Activated CD4-positive, alpha-beta memory T cell treated with anti-CD3 and anti-CD28 coated beads for 36 hours (primary cell): ENCODE measurements around the gene EMP2. TPM values are rescaled to one million over a fixed set of nuclear protein-coding genes. Genes with fewer than 3 reads are reported as not detected.

Source experiments
- CTCF ChIA-PET: fragments of 350-600 bp; sonication (Branson Sonifier 250); formaldehyde crosslinking; loops from one replicate; lab custom pipeline; 2021; ENCODE audit warnings: antibody characterized with exemption, inconsistent platforms; lab: Charles Lee
- POLR2A ChIA-PET: fragments of 350-600 bp; sonication (Branson Sonifier 250); formaldehyde crosslinking; loops from one replicate; lab custom pipeline; 2021; ENCODE audit warnings: antibody characterized with exemption; lab: Charles Lee
- DNase-seq: peaks from one replicate; pipeline ENCODE4 v3.0.0-alpha.2; 2020
- H3K27ac Mint-ChIP-seq: one replicate; pipeline ENCODE4 v1.8.0; 2021; ENCODE audit warnings: mixed read lengths
- H3K27me3 Mint-ChIP-seq: one replicate; pipeline ENCODE4 v1.8.0; 2021; ENCODE audit warnings: mixed read lengths
- H3K36me3 Mint-ChIP-seq: one replicate; pipeline ENCODE4 v1.8.0; 2021; ENCODE audit warnings: mixed read lengths
- H3K4me1 Mint-ChIP-seq: one replicate; pipeline ENCODE4 v1.8.0; 2021; ENCODE audit warnings: low read depth, mixed read lengths
- H3K4me3 Mint-ChIP-seq: one replicate; pipeline ENCODE4 v1.8.0; 2021; ENCODE audit warnings: mild to moderate bottlenecking, mixed read lengths
- H3K9me3 Mint-ChIP-seq: one replicate; pipeline ENCODE4 v1.8.0; 2021; ENCODE audit warnings: mixed read lengths
- intact Hi-C: fragments of 100-400 bp; cut with micrococcal nuclease; formaldehyde crosslinking; loops from one replicate; pipeline ENCODE4 v1.15.1; 2023
- total RNA-seq, 2 experiments: library from RNA; stranded (reverse); gene quantifications; one replicate each; pipeline ENCODE4 v1.2.3, GENCODE V29; 2021

Gene EMP2
- total RNA-seq, 2 experiments from 2014 or later, result not detected

- Mint-ChIP-seq H3K36me3 (no peaks in the 10 kb centered on the region), H3K27me3 (peaks cover 18% of the 10 kb centered on the region), H3K27ac (no peak overlapping the region), H3K4me3 (no peak overlapping the region), H3K9me3 (no peaks in the 10 kb centered on the region), H3K4me1 (peaks cover 8% of the 10 kb centered on the region)
- POLR2A ChIA-PET, result no interaction called here
- no peak for DNase-seq
- intact Hi-C loops, result no loop called here
- CTCF ChIA-PET, result no interaction called here
These were observed 25.8 kb downstream of the EMP2 start for GRCh38 chr16:10554569-10554968.

GRCh38 chr16:10552998-10553491, 27.4 kb downstream of the EMP2 start:
- CTCF ChIA-PET, result interaction anchor here (0.8 kb wide), 1 partner anchor 32 kb away, joined by 3 read pairs; no protein-coding TSS in a partner anchor
- peak overlapping the region; percentile 34 for H3K4me3 Mint-ChIP-seq
- POLR2A ChIA-PET, result no interaction called here
- peak overlapping the region; percentile 2 for H3K27ac Mint-ChIP-seq
- H3K27me3 Mint-ChIP-seq, result peaks cover 15% of the 10 kb centered on the region
- intact Hi-C loops, result no loop called here
- peaks cover 12% of the 10 kb centered on the region for H3K9me3 Mint-ChIP-seq
- H3K4me1 Mint-ChIP-seq, result peaks cover 8% of the 10 kb centered on the region
- H3K36me3 Mint-ChIP-seq, result no peaks in the 10 kb centered on the region
- peak; percentile 56 for DNase-seq

- intact Hi-C loops, result no loop called here
- H3K9me3 Mint-ChIP-seq, result peaks cover 15% of the 10 kb centered on the region
- CTCF ChIA-PET, result interaction anchor here (0.6 to 1.2 kb wide), 3 partner anchors 10 to 294 kb away, joined by 3 to 4 read pairs (median 3); no protein-coding TSS in a partner anchor
- peaks cover 8% of the 10 kb centered on the region for H3K4me1 Mint-ChIP-seq
- H3K36me3 Mint-ChIP-seq, result no peaks in the 10 kb centered on the region
- no peak for DNase-seq
- H3K27ac Mint-ChIP-seq, result no peak overlapping the region
- peaks cover 15% of the 10 kb centered on the region for H3K27me3 Mint-ChIP-seq
- POLR2A ChIA-PET, result no interaction called here
- no peak overlapping the region for H3K4me3 Mint-ChIP-seq
These were observed 28.1 kb downstream of the EMP2 start for GRCh38 chr16:10552281-10552680.

GRCh38 chr16:10551881-10552280, 28.5 kb downstream of the EMP2 start:
- no peak for DNase-seq
- ChIA-PET CTCF (interaction anchor here (0.6 to 1.2 kb wide), 2 partner anchors 10 to 294 kb away, joined by 3 to 4 read pairs; no protein-coding TSS in a partner anchor), POLR2A (no interaction called here)
- Mint-ChIP-seq H3K9me3 (peaks cover 15% of the 10 kb centered on the region), H3K27ac (no peak overlapping the region), H3K27me3 (peaks cover 15% of the 10 kb centered on the region), H3K4me1 (peaks cover 8% of the 10 kb centered on the region), H3K36me3 (no peaks in the 10 kb centered on the region), H3K4me3 (no peak overlapping the region)
- intact Hi-C loops, result no loop called here

GRCh38 chr16:10548404-10548803, 32.0 kb downstream of the EMP2 start:
- CTCF ChIA-PET, result no interaction called here
- Mint-ChIP-seq H3K4me3 (no peak overlapping the region), H3K27me3 (peaks cover 4% of the 10 kb centered on the region), H3K9me3 (peaks cover 15% of the 10 kb centered on the region), H3K4me1 (peaks cover 8% of the 10 kb centered on the region), H3K27ac (no peak overlapping the region), H3K36me3 (no peaks in the 10 kb centered on the region)
- POLR2A ChIA-PET, result no interaction called here
- DNase-seq, result no peak
- intact Hi-C loops, result no loop called here

GRCh38 chr16:10547708-10548107, 32.7 kb downstream of the EMP2 start:
- H3K4me3 Mint-ChIP-seq, result no peak overlapping the region
- ChIA-PET POLR2A (no interaction called here), CTCF (no interaction called here)
- peaks cover 1% of the 10 kb centered on the region for H3K27me3 Mint-ChIP-seq
- no peak for DNase-seq
- H3K27ac Mint-ChIP-seq, result no peak overlapping the region
- H3K36me3 Mint-ChIP-seq, result no peaks in the 10 kb centered on the region
- peaks cover 1% of the 10 kb centered on the region for H3K4me1 Mint-ChIP-seq
- peaks cover 15% of the 10 kb centered on the region for H3K9me3 Mint-ChIP-seq
- intact Hi-C loops, result no loop called here

- H3K9me3 Mint-ChIP-seq, result peaks cover 7% of the 10 kb centered on the region
- H3K4me3 Mint-ChIP-seq, result no peak overlapping the region
- no peaks in the 10 kb centered on the region for H3K4me1 Mint-ChIP-seq
These were observed 37.0 kb downstream of the EMP2 start for GRCh38 chr16:10543231-10543977.

GRCh38 chr16:10541366-10541765, 39.0 kb downstream of the EMP2 start:
- no peaks in the 10 kb centered on the region for H3K36me3 Mint-ChIP-seq
- H3K27ac Mint-ChIP-seq, result no peak overlapping the region
- intact Hi-C loops, result no loop called here
- no peaks in the 10 kb centered on the region for H3K9me3 Mint-ChIP-seq
- no peak overlapping the region for H3K4me3 Mint-ChIP-seq
- H3K4me1 Mint-ChIP-seq, result no peaks in the 10 kb centered on the region
- DNase-seq, result no peak
- CTCF ChIA-PET, result no interaction called here
- POLR2A ChIA-PET, result no interaction called here
- H3K27me3 Mint-ChIP-seq, result peaks cover 2% of the 10 kb centered on the region

More at GRCh38 chr16:10543231-10543977, 37.0 kb downstream of the EMP2 start:
- ChIA-PET CTCF (interaction anchor here (1.1 kb wide), 1 partner anchor 29 kb away, joined by 3 read pairs; no protein-coding TSS in a partner anchor), POLR2A (no interaction called here)
- no peak overlapping the region for H3K27ac Mint-ChIP-seq
- no peaks in the 10 kb centered on the region for H3K36me3 Mint-ChIP-seq
- DNase-seq, result no peak
- intact Hi-C loops, result no loop called here
- no peaks in the 10 kb centered on the region for H3K27me3 Mint-ChIP-seq

- CTCF ChIA-PET, result no interaction called here
- H3K9me3 Mint-ChIP-seq, result no peaks in the 10 kb centered on the region
- H3K36me3 Mint-ChIP-seq, result no peaks in the 10 kb centered on the region
- DNase-seq, result no peak
- H3K4me3 Mint-ChIP-seq, result no peak overlapping the region
- H3K27ac Mint-ChIP-seq, result no peak overlapping the region
- peaks cover 2% of the 10 kb centered on the region for H3K27me3 Mint-ChIP-seq
- intact Hi-C loops, result no loop called here
- H3K4me1 Mint-ChIP-seq, result no peaks in the 10 kb centered on the region
- POLR2A ChIA-PET, result no interaction called here
These were observed 40.6 kb downstream of the EMP2 start for GRCh38 chr16:10539793-10540192.

- Mint-ChIP-seq H3K9me3 (no peaks in the 10 kb centered on the region), H3K36me3 (no peaks in the 10 kb centered on the region), H3K27me3 (peaks cover 2% of the 10 kb centered on the region), H3K4me3 (no peak overlapping the region), H3K4me1 (no peaks in the 10 kb centered on the region), H3K27ac (no peak overlapping the region)
- ChIA-PET POLR2A (no interaction called here), CTCF (interaction anchor here (1.3 kb wide), 1 partner anchor 25 kb away, joined by 3 read pairs; no protein-coding TSS in a partner anchor)
- intact Hi-C loops, result no loop called here
- no peak for DNase-seq
These were observed 41.2 kb downstream of the EMP2 start for GRCh38 chr16:10539236-10539635.

- Mint-ChIP-seq H3K4me3 (no peak overlapping the region), H3K36me3 (no peaks in the 10 kb centered on the region), H3K9me3 (no peaks in the 10 kb centered on the region), H3K27me3 (peaks cover 2% of the 10 kb centered on the region), H3K27ac (no peak overlapping the region), H3K4me1 (no peaks in the 10 kb centered on the region)
- CTCF ChIA-PET, result interaction anchor here (1.3 kb wide), 1 partner anchor 24 kb away, joined by 3 read pairs; no protein-coding TSS in a partner anchor
- no peak for DNase-seq
- intact Hi-C loops, result no loop called here
- POLR2A ChIA-PET, result no interaction called here
These were observed 41.8 kb downstream of the EMP2 start for GRCh38 chr16:10538583-10538982.

- Mint-ChIP-seq H3K36me3 (no peaks in the 10 kb centered on the region), H3K4me3 (no peak overlapping the region), H3K9me3 (no peaks in the 10 kb centered on the region), H3K27ac (no peak overlapping the region), H3K27me3 (peaks cover 2% of the 10 kb centered on the region), H3K4me1 (no peaks in the 10 kb centered on the region)
- POLR2A ChIA-PET, result no interaction called here
- intact Hi-C loops, result no loop called here
- CTCF ChIA-PET, result interaction anchor here (0.9 to 1.3 kb wide), 2 partner anchors 23 kb away, joined by 3 read pairs; no protein-coding TSS in a partner anchor
- no peak for DNase-seq
These were observed 42.5 kb downstream of the EMP2 start for GRCh38 chr16:10537946-10538345.
